Measurements from ENCODE around the gene AZGP1. TPM values are rescaled to one million over a fixed set of nuclear protein-coding genes. Genes with fewer than 3 reads are reported as not detected.
"Not testable (repeated sequence)": the region's sequence is repeated elsewhere in the genome, so short reads cannot be mapped to it uniquely, and the experiment has no call there.

AZGP1 gene
- total and polyA plus RNA-seq, 5 donors: 10.7 to 28.8 (median 17.0) TPM

- intact Hi-C loops (cut with DNase I): no loop called here
- H3K9me3 ChIP-seq (ENCODE audit: control insufficient read depth, low read length): no peaks in the 10 kb centered on the region
- no peak overlapping the region for H3K27ac ChIP-seq (ENCODE audit: low read length)
- DNase-seq: no peak
- H3K4me1 ChIP-seq (ENCODE audit: control insufficient read depth, insufficient read depth, low read length): peaks cover 2% of the 10 kb centered on the region
- H3K27me3 ChIP-seq (ENCODE audit: control insufficient read depth, insufficient read depth): no peaks in the 10 kb centered on the region
- H3K4me3 ChIP-seq (ENCODE audit: low read length): no peak overlapping the region
- 78% methylated on average over 3 of the region's 3 CpGs for WGBS
- ATAC-seq: no peak
Observed at GRCh38 chr7:100013328-100013676, 37.5 kb upstream of the AZGP1 start.

GRCh38 chr7:100012385-100013327 is 36.8 kb upstream of the AZGP1 start:
- H3K27ac ChIP-seq (ENCODE audit: low read length); H3K4me3 ChIP-seq (ENCODE audit: low read length); intact Hi-C loops (cut with DNase I); H3K27me3 ChIP-seq (ENCODE audit: control insufficient read depth, insufficient read depth); DNase-seq; H3K4me1 ChIP-seq (ENCODE audit: control insufficient read depth, insufficient read depth, low read length); ATAC-seq; H3K9me3 ChIP-seq (ENCODE audit: control insufficient read depth, low read length): not testable (repeated sequence)
- 78% methylated on average over 14 of the region's 14 CpGs for WGBS

DNA sequence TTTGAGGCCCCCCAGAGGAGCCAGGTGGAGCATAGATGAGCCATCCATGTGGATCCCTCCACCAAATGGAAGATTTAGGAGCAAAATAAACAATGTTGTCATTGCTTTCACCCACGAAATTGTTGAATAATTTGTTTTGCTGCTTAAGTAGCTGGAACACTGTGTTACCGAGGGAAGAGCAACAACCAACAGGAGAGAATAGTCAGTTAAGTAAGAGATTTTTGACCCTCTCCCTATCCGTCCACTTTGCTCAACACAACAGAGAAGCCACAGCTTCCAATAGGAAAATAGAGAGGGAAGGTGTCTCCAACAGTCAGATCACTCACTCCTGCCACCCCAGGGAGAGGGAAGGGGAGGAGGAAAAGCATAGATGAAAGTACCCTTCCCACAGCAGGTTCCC is 35.7 kb upstream of the AZGP1 start:
- intact Hi-C loops (cut with DNase I): no loop called here

DNA sequence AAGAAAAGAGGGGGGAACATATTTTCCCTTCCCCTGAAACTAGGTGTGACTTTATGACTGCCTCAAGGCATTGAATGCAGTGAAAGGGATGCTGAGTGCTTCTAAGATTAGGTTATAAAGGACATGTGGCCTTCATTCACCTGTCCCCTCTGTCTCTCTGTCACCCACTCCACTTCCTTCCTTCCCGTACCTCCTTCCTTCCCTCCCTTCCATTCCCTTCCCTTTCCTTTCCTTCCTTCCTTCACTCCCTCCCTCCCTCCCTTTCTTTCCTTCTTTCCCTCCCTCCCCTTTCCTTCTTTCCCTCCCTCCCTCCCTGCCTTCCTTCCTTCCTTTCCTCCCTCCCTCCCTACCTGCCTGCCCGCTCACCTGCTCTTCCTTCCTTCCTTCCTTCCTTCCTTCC is 35.1 kb upstream of the AZGP1 start:
- no peak for DNase-seq
- H3K9me3 ChIP-seq (ENCODE audit: control insufficient read depth, low read length): no peaks in the 10 kb centered on the region
- H3K27ac ChIP-seq (ENCODE audit: low read length): no peak overlapping the region
- ATAC-seq: no peak
- intact Hi-C loops (cut with DNase I): no loop called here
- H3K4me3 ChIP-seq (ENCODE audit: low read length): no peak overlapping the region
- H3K4me1 ChIP-seq (ENCODE audit: control insufficient read depth, insufficient read depth, low read length): no peaks in the 10 kb centered on the region
- WGBS: 59% methylated on average over 2 of the region's 2 CpGs
- H3K27me3 ChIP-seq (ENCODE audit: control insufficient read depth, insufficient read depth): no peaks in the 10 kb centered on the region

More for the DNA sequence above, 35.7 kb upstream of the AZGP1 start:
- ATAC-seq (no peak), DNase-seq (no peak)
- Histone ChIP-seq H3K9me3 (ENCODE audit: control insufficient read depth, low read length) (no peaks in the 10 kb centered on the region), H3K4me1 (ENCODE audit: control insufficient read depth, insufficient read depth, low read length) (no peaks in the 10 kb centered on the region), H3K4me3 (ENCODE audit: low read length) (no peak overlapping the region), H3K27me3 (ENCODE audit: control insufficient read depth, insufficient read depth) (no peaks in the 10 kb centered on the region), H3K27ac (ENCODE audit: low read length) (no peak overlapping the region)
- 64% methylated on average over 3 of the region's 3 CpGs for WGBS

DNA sequence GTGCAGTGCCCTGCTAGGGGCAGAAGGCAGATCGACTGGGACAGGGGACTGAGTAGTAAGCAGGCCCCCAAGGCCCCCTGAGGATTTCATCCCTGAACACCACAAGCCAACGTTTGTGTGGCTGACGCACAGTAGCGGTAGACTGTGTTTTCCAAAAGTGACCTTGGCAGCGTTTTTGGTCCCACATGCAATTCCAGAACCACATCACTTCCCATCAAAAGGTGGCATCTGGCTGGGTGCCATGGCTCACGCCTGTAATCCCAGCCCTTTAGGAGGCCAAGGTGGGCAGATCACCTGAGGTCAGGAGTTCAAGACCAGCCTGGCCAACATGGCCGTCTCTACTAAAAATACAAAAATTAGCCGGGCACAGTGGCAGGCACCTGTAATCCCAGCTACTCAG is 34.1 kb upstream of the AZGP1 start:
- H3K27ac ChIP-seq (ENCODE audit: low read length); H3K4me3 ChIP-seq (ENCODE audit: low read length); intact Hi-C loops (cut with DNase I); H3K9me3 ChIP-seq (ENCODE audit: control insufficient read depth, low read length); H3K4me1 ChIP-seq (ENCODE audit: control insufficient read depth, insufficient read depth, low read length); ATAC-seq; H3K27me3 ChIP-seq (ENCODE audit: control insufficient read depth, insufficient read depth); DNase-seq: not testable (repeated sequence)
- WGBS: 78% methylated on average over 8 of the region's 8 CpGs

DNA sequence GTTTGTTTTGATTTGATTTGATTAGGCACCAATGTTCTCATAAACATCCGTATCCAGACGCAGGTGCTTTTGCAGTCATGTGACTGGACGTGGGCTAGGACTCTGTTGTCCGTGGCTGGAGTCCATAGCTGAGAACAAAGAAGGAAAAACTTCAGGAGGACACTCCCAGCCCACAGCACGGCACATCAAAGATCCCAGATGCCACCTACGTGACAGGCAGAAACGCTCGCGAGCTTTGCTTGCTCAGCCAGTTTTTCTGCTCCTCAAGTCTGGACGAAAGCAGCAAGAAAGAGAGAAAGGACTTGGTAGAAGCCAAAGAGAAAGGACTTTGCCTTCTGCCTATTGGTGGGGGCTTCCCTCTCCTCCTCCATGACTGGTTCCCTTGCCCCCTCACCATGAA is 32.7 kb upstream of the AZGP1 start:
- H3K9me3 ChIP-seq (ENCODE audit: control insufficient read depth, low read length): no peaks in the 10 kb centered on the region
- ATAC-seq (no peak), DNase-seq (no peak)
- H3K4me1 ChIP-seq (ENCODE audit: control insufficient read depth, insufficient read depth, low read length): no peaks in the 10 kb centered on the region
- no peak overlapping the region for H3K27ac ChIP-seq (ENCODE audit: low read length)
- no peaks in the 10 kb centered on the region for H3K27me3 ChIP-seq (ENCODE audit: control insufficient read depth, insufficient read depth)
- no peak overlapping the region for H3K4me3 ChIP-seq (ENCODE audit: low read length)
- intact Hi-C loops (cut with DNase I): no loop called here
- 61% methylated on average over 10 of the region's 10 CpGs for WGBS

GRCh38 chr7:100007887-100008286 is 32.1 kb upstream of the AZGP1 start:
- intact Hi-C loops (cut with DNase I): no loop called here
- ATAC-seq (no peak), DNase-seq (no peak)
- H3K27me3 ChIP-seq (ENCODE audit: control insufficient read depth, insufficient read depth): no peaks in the 10 kb centered on the region
- H3K27ac ChIP-seq (ENCODE audit: low read length): no peak overlapping the region
- H3K4me3 ChIP-seq (ENCODE audit: low read length): no peak overlapping the region
- no peaks in the 10 kb centered on the region for H3K4me1 ChIP-seq (ENCODE audit: control insufficient read depth, insufficient read depth, low read length)
- H3K9me3 ChIP-seq (ENCODE audit: control insufficient read depth, low read length): no peaks in the 10 kb centered on the region
- 80% methylated on average over 3 of the region's 3 CpGs for WGBS

GRCh38 chr7:100003711-100004661 is 28.2 kb upstream of the AZGP1 start:
- intact Hi-C loops (cut with DNase I): no loop called here
- H3K9me3 ChIP-seq (ENCODE audit: control insufficient read depth, low read length): no peaks in the 10 kb centered on the region
- ATAC-seq: peak in 1 of 2 donors; percentile 64
- H3K27ac ChIP-seq (ENCODE audit: low read length): no peak overlapping the region
- no peaks in the 10 kb centered on the region for H3K27me3 ChIP-seq (ENCODE audit: control insufficient read depth, insufficient read depth)
- H3K4me1 ChIP-seq (ENCODE audit: control insufficient read depth, insufficient read depth, low read length): no peaks in the 10 kb centered on the region
- 64% methylated on average over 14 of the region's 14 CpGs for WGBS
- no peak for DNase-seq
- H3K4me3 ChIP-seq (ENCODE audit: low read length): no peak overlapping the region

DNA sequence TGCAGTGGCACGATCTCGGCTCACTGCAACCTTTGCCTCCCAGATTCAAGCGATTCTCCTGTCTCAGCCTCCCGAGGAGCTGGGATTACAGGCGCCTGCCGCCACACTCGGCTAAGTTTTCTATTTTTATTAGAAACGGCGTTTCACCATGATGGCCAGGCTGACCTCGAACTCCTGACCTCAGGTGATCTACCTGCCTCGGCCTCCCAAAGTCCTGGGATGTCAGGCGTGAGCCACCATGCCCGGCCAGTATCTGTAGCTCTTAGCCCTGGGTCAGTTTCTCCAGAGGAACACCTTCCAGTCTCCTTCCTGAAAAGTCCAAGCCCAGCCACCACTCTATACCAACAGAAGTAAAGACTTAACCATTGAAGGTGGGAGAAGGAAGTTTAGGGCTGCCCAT is 24.4 kb upstream of the AZGP1 start:
- no peak for ATAC-seq
- no peak for DNase-seq
- Histone ChIP-seq H3K27ac (ENCODE audit: low read length) (no peak overlapping the region), H3K9me3 (ENCODE audit: control insufficient read depth, low read length) (no peaks in the 10 kb centered on the region), H3K27me3 (ENCODE audit: control insufficient read depth, insufficient read depth) (no peaks in the 10 kb centered on the region), H3K4me3 (ENCODE audit: low read length) (no peak overlapping the region), H3K4me1 (ENCODE audit: control insufficient read depth, insufficient read depth, low read length) (no peaks in the 10 kb centered on the region)
- intact Hi-C loops (cut with DNase I): no loop called here
- WGBS: 88% methylated on average over 13 of the region's 13 CpGs

DNA sequence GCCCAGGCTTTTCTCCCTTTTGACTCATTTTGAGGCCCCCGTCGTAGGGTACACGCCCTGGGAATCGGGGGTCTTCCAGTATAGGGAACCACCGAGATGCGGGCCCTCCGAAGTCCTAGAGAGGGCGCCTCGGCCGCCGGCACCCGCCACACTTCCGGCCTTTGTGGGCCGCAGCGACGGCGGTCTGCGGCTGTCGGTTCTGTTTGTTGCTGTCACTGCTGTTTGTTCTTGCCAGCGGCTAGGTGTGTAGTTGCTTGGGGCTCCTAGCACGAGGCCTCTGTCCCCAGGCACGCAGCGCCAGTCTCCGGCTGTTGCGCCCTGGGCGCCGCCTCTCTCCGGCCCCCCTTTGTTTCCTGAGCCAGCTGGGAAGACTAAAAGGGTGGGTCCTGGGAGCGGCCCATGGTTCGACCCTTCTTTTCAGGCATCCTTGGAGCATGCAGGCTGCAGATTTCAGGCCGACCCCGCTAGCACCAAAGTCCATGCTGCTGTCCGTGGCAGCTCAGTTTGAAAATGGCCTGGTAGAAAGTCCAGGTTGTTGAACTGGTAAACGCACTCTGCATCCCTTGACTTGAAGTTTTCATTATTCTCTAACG is 21.8 kb upstream of the AZGP1 start:
- H3K27me3 ChIP-seq (ENCODE audit: control insufficient read depth, insufficient read depth): no peaks in the 10 kb centered on the region
- DNase-seq: peak; percentile 41 to 84 (median 82)
- peak overlapping the region; percentile 48 for H3K27ac ChIP-seq (ENCODE audit: low read length)
- ATAC-seq: peak; percentile 78 to 79
- peak overlapping the region; percentile 54 for H3K4me3 ChIP-seq (ENCODE audit: low read length)
- no peaks in the 10 kb centered on the region for H3K4me1 ChIP-seq (ENCODE audit: control insufficient read depth, insufficient read depth, low read length)
- 5% methylated on average over 35 of the region's 35 CpGs for WGBS
- intact Hi-C loops (cut with DNase I): loop anchor here in 2 of 4 donors (10.0 kb wide), 1 partner anchor 87 kb away; the partner anchor contains the start of genes COPS6 (in 2 of the 2) and ZNF3 (in 2 of the 2)
- no peaks in the 10 kb centered on the region for H3K9me3 ChIP-seq (ENCODE audit: control insufficient read depth, low read length)

Measured in right cardiac atrium (tissue), 5 donors.